SK-N-SH treated with all-trans-retinoic acid at 6 μM for 48 hours (cell line): ENCODE measurements around the gene CDC45.

Source experiments
- ESRRG ChIP-seq: fragments of 250-450 bp; sonication (Bioruptor Pico); IDR thresholded peaks from 2 replicates; pipeline ENCODE4 v1.6.1; 2021; ENCODE audit warnings: mild to moderate bottlenecking
- PPARA ChIP-seq: fragments of 250-450 bp; sonication (Bioruptor Pico); IDR thresholded peaks from 2 replicates; pipeline ENCODE4 v1.5.0; 2020; ENCODE audit warnings: mild to moderate bottlenecking, borderline replicate concordance
- RARB ChIP-seq: fragments of 250-450 bp; sonication (Bioruptor Pico); IDR thresholded peaks from 2 replicates; pipeline ENCODE4 v1.8.0; 2021; ENCODE audit warnings: mild to moderate bottlenecking, moderate library complexity
- TOX ChIP-seq: fragments of 250-450 bp; sonication (Bioruptor Pico); IDR thresholded peaks from 2 replicates; pipeline ENCODE4 v1.8.0; 2021; ENCODE audit warnings: mild to moderate bottlenecking, moderate library complexity, borderline replicate concordance
- ZNF565 ChIP-seq: fragments of 450-650 bp; formaldehyde crosslinking; conservative IDR thresholded peaks from 2 replicates; pipeline ENCODE4 v1.5.0; 2020; ENCODE audit warnings: low read depth, mild to moderate bottlenecking, moderate library complexity

DNA sequence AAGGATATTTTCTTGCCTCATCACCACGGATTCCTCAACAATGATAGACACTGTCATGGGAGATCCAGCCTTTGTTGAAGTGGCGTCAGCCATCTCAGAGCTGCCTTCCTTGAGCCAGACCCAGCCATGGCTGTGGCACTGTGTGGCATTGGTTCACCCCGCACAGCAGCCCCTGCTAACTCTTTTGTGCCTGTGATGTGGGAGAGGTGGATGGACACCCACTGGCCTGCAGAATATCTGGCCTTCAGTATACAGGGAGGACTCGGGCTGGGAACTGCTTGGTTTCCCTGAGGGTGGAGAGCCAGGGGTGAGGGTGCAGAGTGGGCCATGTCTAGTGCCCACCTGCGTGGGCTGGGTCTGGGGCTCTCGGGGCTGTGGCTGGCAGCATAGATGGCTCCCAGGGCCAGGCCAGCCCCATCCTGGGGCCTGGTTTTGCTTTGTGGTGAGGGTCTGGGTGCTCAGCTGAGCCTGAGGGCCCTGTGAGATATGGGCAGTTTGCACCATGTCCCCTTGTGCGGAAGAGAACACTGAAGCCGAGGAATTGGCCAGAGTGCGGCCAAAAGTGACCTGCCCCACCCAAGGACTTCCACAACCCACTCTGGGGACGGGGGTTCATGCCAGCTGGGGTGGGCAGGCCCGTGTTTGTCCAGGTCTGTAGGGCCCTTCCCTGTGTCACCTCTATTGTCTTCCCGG is 38.3 kb downstream of the CDC45 start:
- no peak for TF ChIP-seq PPARA (CRISPR knock-in tag)
- TF ChIP-seq ZNF565 (CRISPR knock-in tag): no peak
- no peak for TF ChIP-seq ESRRG
- no peak for TF ChIP-seq TOX (CRISPR knock-in tag)
- no peak for TF ChIP-seq RARB (CRISPR knock-in tag)
